ENCODE measurements around the gene NELL2. TPM values are rescaled to one million over a fixed set of nuclear protein-coding genes. Genes with fewer than 3 reads are reported as not detected.

Gene NELL2
- total RNA-seq, 4 donors from 2014 or later, result 0.51 to 4.2 (median 1.8) TPM

DNA sequence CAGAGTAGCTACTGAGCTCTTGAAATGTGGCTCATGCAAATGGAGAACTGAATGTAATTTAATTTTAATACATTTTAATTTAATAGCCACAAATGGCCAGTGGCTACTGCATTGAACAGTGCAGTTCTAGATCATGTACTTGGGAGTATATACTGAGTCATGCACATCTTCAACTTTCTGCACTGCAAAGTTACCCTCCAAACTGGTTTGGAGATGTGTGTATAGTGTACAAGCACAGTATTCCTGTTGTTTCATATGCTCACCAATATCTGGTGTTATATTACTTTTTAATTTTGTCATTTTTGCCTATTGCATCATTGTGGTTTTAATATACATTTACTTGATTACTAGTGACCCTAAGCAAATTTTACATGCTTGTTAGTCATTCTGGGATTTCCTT is 372.8 kb downstream of the NELL2 start:
- TF ChIP-seq, protein P1, sequence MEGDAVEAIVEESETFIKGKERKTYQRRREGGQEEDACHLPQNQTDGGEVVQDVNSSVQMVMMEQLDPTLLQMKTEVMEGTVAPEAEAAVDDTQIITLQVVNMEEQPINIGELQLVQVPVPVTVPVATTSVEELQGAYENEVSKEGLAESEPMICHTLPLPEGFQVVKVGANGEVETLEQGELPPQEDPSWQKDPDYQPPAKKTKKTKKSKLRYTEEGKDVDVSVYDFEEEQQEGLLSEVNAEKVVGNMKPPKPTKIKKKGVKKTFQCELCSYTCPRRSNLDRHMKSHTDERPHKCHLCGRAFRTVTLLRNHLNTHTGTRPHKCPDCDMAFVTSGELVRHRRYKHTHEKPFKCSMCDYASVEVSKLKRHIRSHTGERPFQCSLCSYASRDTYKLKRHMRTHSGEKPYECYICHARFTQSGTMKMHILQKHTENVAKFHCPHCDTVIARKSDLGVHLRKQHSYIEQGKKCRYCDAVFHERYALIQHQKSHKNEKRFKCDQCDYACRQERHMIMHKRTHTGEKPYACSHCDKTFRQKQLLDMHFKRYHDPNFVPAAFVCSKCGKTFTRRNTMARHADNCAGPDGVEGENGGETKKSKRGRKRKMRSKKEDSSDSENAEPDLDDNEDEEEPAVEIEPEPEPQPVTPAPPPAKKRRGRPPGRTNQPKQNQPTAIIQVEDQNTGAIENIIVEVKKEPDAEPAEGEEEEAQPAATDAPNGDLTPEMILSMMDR (IDR thresholded peaks at IDR 0.05; ENCODE audit: low read depth), result no peak

GRCh38 chr12:44502681-44503080 is 373.4 kb downstream of the NELL2 start:
- TF ChIP-seq, protein P1 (IDR thresholded peaks at IDR 0.05; ENCODE audit: low read depth), result no peak

- TF ChIP-seq, protein P1 (IDR thresholded peaks at IDR 0.05; ENCODE audit: low read depth), result no peak
These were observed 375.7 kb downstream of the NELL2 start for GRCh38 chr12:44500423-44500822.

GRCh38 chr12:44497044-44497443 is 379.1 kb downstream of the NELL2 start:
- TF ChIP-seq, protein P1 (IDR thresholded peaks at IDR 0.05; ENCODE audit: low read depth), result no peak

DNA sequence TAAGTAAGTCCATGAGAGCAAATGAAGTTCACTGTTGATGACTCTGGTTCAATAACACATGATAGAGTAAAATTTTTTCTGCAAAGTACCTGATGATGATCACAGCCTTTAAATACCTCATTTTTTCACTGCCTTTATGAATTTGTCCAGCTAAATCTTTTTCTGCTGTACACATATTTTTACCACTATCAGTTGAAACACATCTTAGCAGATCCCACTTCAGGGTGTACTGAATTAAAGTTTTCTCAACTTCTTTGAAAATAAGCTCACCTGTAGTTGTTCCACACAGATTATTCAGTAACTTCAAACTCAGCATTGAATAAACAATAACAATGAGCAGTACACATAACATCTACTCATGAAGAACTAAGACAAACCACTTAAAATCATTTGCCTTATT is 385.9 kb downstream of the NELL2 start:
- TF ChIP-seq, protein P1 (IDR thresholded peaks at IDR 0.05; ENCODE audit: low read depth), result no peak

DNA sequence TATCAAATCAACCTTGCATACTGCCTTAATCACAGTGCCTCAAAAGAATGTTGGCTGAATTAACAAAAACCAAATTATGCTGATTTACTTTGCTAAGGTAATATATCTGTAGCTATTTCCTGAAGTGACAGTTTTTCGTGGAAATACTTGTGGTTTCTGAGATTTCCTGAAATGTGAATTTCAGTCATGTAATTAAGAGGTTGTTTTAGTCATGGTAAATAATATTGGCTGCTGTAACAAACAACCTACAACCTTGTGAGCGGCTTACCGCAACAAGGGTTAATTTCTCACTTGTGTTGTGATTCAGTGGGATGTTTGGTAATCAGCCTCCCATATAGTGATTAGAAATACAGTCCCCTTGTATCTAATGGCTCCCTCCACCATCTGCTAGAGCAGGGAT is 387.9 kb downstream of the NELL2 start:
- TF ChIP-seq, protein P1 (IDR thresholded peaks at IDR 0.05; ENCODE audit: low read depth), result no peak

DNA sequence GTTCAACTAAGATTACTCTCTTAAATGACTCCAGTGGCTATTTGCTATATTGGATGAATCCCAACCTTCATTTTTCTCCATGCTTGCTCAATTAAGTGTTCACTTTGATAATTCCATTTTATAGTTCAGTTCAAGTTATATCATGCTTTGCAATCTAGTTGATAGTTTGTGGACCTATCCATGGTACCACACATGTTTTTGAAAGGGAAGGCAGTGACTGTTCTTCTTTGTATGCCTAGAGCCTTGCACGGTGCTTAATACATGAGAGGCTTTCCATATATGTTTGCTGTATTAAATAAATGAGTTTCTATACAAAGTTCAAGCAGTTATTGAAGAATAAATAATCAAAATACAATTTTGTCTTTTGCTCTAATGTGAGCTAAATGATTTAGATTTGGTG is 391.3 kb downstream of the NELL2 start:
- TF ChIP-seq, protein P1 (IDR thresholded peaks at IDR 0.05; ENCODE audit: low read depth), result no peak
